Hepatic stellate cell (primary cell): ENCODE data around the gene POLR2C.

Source experiments
- DNase-seq: peaks from one replicate; pipeline ENCODE4 v3.0.0; 2011; ENCODE audit warnings: low spot score

POLR2C gene

DNA sequence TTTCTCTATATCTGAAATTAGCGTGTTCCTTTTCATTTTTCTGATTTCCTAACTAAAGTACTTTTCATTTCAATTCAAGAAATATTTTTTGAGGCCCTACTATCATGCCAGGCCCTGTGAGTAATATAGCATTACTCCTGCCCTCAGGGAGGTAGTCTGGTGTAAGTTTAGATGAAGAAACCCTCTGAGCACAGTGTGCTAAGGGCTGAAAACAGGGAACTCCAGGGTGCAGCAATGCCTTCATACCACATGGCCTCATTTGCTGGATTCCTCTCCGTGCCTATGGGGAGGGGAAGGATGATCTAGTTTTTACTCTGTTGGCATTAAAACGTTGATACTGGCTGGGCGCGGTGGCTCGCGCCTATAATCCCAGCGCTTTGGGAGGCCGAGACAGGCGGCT is 10.5 kb upstream of the POLR2C start:
- DNase-seq = no peak

GRCh38 chr16:57462978-57463362 is 491 bp downstream of the POLR2C start:
- DNase-seq = no peak

GRCh38 chr16:57464523-57464922 is 2.0 kb downstream of the POLR2C start:
- DNase-seq = no peak

- DNase-seq = no peak
These were observed 5.9 kb downstream of the POLR2C start for GRCh38 chr16:57468346-57468745.

DNA sequence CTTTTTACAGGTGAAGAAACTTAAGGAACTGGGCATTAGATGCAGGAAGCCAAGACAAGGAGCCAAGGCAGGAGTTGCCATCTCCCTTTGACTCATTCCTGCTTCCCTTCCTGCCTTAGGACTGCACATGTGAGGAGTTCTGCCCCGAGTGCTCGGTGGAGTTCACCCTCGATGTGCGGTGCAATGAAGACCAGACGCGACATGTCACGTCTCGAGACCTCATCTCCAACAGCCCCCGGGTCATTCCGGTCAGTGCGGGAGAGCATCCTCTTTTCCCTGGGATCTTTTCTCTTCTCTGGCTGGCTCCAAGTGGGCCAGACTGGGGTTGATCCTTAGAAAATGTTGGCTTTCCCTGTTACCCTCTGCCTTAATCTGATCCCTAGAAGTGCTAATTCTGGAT is 6.6 kb downstream of the POLR2C start:
- DNase-seq = no peak

DNA sequence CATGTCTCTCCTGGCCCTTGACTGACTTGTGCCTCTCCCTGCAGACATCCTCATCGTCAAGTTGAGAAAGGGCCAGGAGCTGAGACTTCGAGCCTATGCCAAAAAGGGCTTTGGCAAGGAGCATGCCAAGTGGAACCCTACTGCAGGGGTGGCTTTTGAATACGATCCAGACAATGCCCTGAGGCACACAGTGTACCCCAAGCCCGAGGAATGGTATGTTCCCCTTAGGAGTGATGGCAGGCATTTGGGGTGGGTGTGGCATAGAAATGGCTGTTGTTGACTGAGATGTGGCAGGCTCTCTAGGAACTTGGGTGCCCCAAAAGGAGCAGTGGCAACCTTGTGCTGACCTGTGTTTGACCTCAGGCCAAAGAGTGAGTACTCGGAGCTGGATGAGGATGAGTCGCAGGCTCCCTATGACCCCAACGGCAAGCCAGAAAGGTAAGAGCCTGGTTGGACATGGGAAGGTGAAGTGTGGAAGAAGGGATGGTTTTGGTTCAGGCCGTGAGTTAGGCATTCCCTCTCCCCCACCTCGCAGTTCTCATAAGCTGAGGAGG is 7.5 kb downstream of the POLR2C start:
- DNase-seq = no peak

DNA sequence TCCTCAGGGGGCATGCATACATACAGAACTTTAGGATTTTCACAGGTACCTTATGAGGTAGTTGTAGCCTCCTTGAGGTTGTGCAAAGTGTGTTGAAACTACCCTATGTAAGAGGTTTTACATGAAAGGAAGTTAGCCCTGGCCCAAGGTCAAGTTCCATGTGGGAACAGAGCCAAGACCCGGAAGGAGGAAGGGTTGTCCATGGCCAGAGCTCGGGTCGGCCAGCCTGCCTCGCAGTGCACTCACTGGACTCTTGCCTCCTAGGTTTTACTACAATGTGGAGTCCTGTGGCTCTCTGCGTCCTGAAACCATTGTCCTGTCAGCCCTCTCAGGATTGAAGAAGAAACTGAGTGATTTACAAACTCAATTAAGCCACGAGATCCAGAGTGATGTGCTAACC is 8.2 kb downstream of the POLR2C start:
- DNase-seq = no peak

DNA sequence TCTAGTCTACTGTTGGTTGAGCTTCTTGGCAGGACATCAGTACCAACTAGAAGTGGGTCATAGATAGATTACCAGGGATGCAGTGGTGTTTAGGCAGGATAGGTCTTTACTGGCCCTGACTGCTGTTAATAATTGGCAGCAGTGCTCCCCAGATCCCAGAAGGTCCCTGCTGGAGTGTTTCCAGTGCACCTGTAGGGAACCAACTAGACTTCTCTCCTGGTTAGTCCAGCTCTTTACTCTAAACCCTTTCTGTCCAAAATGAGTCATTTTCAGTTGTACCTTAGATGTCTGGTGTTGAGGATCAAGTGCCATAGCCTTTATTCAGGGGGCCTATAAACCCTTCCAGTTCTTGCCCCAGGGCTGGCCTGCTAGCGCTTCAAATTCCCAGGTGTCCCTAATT is 8.7 kb downstream of the POLR2C start:
- DNase-seq = no peak

GRCh38 chr16:57471852-57472664 is 9.6 kb downstream of the POLR2C start:
- no peak for DNase-seq

GRCh38 chr16:57472665-57473060 is 10.2 kb downstream of the POLR2C start:
- no peak for DNase-seq

DNA sequence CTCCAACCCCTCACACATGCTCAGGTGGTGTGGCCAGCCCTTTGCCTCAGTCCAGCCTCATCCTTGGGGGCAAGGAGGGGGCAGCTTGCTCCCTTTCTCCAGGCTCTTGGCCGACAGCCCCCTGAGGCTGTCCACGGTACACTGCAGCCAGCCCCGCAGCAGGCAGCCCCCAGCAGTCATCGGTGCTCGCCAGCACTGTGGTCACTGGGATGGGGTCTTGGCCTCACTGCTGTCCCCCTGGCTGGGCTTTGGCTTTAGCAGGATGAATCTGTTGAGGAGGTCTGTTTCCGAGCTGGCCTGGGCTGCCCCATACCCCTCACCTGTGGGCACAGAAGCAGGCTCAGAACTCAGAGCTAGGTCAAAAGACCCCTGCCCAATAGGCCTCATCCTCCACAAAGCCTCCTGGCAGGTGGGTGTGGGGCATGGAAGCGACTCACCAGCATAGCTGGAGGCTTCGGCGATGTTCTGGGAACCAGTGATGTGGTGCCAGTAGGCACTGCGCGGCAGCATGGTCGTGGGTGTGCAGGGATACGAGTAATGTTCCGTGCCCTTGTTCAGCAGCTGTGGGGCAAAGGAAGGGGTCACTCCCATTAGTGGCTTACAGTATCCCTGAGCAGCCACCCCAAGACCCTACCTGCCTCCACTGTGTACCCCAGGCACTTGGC is 10.8 kb downstream of the POLR2C start:
- DNase-seq = no peak

DNA sequence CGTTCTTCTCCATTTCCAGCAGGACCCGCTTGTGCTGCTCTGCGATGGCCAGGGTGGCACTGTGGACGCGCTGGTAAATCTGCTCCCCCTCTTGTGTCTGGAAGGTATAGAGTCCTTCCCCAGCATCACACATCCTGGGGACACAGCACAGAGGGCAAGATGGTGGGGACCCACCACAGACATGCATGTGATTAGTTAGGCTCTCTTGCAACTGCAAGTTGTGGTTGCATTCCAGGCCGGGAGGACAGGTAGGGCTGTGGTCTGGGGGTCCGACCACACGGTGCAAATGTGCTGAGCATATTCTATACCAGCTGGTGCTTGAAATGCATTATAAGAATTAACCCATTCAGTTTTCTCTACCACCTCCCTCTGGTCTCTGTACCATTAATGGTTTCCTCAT is 11.4 kb downstream of the POLR2C start:
- no peak for DNase-seq

DNA sequence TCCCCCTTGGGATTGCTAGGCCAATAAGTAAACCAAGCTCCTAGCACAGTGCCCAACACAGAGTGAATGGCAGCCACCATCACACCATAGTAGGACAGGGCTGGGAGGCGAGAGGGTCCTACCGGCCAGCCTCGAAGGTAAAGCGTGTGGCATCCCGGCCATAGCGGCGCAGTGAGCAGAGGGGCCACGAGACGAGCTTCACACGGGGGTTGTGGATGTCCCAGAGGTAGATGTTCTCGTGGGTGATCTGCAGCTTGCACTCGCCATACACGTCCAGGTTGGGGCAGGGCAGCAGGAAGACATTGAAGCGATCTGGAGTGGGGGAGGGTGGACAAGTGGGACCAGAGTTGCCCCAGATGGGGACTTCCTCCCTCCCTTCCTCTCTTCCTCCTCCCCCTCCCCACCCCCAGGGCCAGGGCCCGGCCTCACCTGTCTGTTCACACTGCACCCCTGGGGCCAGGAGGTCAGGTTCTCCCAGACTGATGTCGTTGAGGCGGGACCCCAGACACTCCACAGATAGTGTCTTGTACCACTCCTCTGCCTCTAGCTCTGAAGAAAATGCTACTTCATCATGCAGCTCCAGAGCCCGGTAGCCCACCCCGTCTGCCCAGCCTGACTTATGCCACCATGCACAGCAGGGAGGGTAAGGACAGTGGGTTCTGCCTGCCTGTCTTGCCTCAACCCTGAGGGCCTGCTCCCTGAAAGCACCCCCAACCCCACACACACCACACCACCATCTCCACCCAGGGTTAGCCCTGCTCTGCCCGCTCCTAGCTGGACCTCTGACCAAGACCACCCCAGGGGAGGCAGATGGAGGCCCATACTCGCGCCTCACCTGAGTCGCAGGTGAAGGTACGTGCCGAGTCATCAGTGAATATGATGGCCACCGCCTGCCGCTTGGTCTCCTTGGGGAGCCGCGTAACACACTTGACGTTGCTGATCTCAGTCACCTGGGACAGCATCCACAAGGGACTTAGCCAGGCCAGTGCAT is 12.5 kb downstream of the POLR2C start:
- DNase-seq = no peak

GRCh38 chr16:57475711-57476339 is 13.3 kb downstream of the POLR2C start:
- DNase-seq = peak; percentile 71

DNA sequence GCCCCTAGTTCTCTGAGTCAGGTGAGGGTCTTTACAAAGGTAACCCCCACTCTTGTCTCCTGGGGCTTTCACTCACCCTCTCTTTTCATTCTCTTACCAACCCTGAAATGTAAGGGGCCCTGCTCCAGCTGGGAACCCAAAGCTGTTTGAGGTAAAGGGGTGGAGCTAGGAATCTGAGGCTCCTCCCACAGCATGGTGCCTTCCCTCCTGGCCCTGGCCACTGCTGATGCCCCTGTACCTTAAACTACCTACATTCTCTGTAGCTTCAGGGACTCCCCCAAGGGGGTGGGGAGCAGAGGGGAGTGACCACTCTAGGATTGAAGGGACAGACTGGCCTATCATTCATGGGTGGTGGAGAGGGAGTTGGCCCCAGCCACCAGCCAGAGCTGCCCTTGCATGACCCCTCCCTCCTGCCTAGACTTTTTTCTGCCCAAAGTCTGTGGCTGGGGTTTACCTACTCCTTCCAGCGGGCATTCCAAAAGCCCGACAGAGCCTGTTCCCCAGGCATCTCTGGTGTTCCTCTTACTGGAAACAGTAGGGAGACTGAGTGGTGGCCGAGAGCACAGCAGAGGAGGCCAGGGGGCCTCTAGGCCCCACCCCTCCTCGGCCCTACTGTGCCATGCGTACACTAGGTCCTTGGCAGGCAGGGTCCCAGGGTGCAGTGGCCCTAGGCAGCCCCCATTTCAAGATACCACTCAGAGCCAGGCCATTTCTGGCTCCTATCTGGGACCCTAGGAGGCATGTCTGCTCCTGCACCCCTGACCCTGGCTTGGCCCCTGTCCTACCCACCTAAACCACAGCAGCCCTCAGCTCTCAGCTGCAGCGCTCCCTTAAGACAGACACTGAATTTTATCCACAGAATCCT is 14.3 kb downstream of the POLR2C start:
- no peak for DNase-seq

DNA sequence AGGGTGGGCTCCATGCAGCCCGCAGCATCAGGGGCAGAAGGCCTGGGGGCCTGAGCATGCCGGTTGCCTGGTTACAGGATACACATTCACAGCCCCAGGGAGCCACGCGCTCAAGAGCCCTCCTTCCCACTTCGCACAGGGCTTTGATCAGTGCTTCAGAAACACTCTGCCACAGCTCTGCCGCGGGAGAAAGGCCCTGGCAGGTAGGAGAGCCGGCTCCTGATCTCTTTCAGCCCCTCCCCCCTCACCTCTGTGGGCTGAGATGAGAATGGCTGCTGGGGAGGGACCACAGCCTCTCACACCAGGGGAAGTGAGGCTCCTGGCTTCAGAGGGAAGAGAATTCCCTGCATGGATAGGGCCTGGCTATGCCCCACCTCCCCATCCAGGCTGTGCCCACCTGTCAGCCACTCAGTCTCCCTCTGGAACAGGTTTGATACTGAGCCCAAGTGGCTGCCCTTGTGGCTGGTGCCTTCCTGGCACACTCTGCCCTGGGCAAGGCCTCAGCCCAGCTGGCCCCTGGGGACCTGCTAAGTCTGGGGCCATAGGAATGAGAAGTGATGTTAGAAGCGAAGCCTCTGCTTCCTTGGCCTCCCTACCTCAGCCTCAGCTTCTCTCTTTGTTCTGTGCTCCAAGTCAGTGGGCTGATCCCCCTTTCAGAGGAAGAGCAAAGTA is 15.2 kb downstream of the POLR2C start:
- no peak for DNase-seq

- DNase-seq = no peak
These were observed 16.1 kb downstream of the POLR2C start for GRCh38 chr16:57478396-57479204.

DNA sequence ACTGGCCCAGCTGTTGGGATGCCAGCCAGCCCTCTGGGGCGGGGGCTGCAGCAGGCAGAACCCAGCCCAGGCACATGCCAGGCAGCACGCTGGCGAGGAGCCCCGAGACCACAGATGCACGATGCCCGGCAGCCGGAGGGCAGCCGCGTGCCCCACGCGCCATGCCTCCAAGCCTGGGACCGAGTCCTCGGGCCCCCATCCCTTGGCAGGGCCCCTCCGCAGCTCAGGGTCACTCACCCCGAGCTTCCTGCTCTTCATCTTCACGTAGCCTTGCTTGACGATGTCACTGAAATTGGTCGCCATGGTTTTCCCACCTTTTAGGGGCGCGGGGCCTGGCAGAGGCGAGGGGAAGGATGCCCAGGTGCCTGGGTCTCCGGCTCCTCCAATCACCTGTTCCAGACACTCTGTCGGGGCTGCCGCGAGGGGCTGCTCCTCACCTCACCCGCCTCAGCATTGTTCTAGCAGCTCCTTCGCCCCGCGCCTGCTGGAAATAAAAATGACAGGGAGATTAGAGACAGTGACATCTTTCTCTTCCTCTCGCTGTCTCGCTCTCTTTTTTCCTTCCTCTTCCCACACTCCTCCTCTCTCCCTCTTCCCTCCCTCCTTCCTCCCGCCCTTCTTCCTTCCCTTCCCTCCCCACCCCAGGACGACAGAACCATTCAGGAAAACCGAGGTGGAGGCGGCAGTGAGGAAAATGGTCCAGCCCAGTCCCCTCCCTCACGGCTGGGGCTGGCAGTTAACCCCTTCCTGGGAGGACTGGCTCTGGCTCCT is 16.9 kb downstream of the POLR2C start:
- DNase-seq = peak; percentile 86
